ENCODE data around the gene STX3.

DNA sequence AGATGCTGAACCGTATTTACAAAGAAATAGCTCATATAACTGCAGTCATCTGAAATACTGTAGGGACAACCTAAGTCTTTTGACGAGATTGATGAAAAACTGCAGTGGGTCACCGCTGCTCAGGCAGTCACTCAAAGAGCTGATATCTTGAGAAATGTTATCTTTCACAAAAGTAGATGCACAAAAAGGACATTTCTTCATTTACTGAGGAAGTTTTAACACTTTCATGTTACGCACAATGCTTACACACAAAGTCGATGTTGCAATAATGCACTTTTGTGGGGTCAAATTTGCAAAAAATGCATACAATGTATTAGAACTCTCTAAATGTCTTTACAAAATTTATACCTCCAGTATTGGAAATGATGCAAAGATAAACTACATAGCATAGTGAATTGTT, 25.3 kb upstream of the STX3 start:
- TF ChIP-seq, protein P1, sequence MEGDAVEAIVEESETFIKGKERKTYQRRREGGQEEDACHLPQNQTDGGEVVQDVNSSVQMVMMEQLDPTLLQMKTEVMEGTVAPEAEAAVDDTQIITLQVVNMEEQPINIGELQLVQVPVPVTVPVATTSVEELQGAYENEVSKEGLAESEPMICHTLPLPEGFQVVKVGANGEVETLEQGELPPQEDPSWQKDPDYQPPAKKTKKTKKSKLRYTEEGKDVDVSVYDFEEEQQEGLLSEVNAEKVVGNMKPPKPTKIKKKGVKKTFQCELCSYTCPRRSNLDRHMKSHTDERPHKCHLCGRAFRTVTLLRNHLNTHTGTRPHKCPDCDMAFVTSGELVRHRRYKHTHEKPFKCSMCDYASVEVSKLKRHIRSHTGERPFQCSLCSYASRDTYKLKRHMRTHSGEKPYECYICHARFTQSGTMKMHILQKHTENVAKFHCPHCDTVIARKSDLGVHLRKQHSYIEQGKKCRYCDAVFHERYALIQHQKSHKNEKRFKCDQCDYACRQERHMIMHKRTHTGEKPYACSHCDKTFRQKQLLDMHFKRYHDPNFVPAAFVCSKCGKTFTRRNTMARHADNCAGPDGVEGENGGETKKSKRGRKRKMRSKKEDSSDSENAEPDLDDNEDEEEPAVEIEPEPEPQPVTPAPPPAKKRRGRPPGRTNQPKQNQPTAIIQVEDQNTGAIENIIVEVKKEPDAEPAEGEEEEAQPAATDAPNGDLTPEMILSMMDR (IDR thresholded peaks at IDR 0.05): no peak
- TF ChIP-seq EP300 (IDR thresholded peaks at IDR 0.05): no peak
- no peak for TF ChIP-seq POLR2A (IDR thresholded peaks at IDR 0.05)

All from tibial nerve (tissue), 4 donors.